Fibroblast of skin of scalp (primary cell): Measurements from ENCODE around the gene TTC21A.
A peak's percentile ranks its signal among the peaks of the same experiment; 100 is the strongest.

Experiments
- DNase-seq: peaks from one replicate; pipeline ENCODE4 v3.0.0-alpha.2; 2013

TTC21A gene

DNA sequence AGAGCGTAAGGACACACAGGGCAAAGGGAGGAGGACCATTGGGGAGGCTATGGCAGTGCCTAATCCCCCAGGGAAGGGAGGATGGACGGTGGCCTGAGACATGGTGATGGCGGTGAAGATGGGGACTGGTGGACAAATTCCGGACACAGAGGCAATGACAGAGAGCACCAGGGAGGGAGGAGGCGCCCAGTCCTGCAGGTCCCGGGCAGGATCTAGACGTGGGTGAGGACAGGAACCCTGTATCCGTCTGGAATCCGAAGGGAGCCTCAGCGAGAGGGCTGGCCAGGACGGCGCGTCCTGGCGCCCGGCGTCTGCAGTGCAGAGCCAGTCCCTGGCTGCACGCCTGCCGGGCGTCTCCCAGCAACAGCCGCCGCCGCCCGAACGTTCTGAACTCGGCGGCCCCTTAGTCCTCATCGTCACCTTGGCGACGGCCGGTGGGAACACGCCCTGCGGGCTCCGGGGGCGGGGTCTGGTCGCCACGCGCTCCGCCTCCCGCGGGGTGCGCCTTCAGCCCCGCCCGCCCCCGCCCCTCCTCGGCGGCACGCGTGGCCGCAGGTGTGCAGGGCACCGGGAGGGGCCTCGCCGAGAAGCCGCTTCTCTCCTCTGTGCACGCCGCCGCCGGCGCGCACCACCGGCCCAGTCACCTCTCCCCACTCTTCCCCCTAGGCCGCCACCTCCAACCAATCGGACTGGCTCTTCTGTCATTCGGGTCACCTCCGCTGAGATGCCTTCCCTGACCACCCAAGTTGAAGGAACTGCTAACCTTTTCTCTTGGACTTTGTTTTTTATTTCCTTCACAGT lies 73.3 kb downstream of the TTC21A start:
- DNase-seq = peak; percentile 72

GRCh38 chr3:39181408-39182335 lies 74.2 kb downstream of the TTC21A start:
- DNase-seq = no peak

DNA sequence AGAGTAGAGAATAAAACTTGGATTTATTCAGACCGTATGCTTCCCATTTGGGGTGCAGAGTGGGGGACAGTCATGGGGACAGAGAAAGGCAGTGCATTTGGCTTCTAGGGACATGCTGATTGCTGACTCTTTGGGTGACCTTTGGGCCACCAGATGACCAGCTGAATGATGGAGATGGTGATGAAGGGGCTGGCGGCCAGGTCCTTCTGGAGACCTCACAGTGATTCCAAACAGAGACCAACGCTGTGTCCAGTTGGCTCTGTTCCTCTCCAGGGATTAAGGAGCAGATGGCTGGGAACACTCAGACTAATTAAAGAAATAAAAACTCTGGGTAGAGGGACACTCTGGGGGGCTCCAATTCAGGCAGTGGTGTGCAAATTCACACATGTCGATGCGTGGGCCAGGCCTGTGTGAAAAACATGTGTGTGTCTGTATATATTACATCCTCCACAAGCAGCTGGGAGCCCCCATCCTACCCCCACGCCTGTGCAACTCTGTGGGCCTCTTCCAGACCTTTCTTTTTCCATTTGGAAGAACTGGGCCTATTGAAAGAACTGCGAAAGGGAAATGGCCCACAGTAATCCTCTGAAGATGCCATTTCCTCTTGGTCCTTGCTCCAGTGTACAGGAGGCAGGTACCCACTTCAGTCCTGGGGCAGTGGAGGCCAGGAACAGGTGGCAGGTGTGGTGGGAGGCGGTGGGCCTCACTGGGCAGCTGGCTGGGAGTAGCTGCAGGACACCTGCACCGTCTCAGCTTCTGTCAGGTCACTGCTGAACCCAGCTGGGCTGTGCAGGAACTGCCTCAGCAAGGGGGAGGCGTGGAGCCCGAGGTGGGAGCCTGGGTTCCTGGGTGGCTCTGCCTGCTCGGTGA lies 76.0 kb downstream of the TTC21A start:
- DNase-seq = no peak

DNA sequence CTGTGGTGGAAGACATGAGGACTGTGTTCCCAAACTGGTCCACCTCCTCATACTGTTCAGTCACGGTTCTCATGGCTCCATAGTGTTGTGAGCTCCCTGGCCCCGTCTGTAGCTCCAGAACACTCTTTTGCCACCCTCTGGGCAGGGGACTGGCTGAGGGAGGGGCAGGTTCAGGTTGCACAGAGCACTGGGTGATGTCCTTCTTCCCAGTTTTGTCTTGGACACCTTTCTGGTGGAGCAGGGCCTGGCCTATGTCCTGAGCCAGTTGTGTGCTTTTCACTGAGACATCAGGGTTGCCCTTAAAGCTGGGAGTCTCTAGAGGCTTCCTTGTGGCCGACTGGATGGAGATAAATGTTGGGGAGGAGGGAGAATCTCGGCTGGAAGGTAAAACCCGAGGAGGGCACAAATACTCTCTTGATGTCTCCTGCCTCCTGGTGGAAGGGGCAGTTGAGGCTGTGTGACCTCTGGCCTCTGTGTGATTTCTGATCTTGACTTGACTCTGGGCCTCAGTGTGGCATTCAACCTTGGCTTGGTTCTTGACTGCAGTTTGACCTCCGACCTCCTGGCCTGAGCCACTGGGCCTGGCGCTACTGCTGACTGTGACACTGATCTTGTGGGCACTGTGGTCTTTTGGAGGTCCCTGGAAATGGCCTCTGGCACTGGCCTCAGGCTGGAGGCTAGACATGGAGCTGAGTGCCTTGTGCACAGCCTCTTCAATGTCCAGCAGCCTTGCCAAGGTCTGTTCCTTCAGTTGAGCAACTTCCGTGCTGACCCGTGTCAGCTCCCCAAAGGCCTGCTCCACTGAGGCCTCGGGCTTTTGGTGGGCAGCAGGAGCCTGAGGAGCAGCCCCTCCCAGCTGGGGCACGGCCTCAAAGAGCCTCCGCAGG lies 76.8 kb downstream of the TTC21A start:
- no peak for DNase-seq

- no peak for DNase-seq
These were observed 77.4 kb downstream of the TTC21A start for GRCh38 chr3:39184968-39185285.

DNA sequence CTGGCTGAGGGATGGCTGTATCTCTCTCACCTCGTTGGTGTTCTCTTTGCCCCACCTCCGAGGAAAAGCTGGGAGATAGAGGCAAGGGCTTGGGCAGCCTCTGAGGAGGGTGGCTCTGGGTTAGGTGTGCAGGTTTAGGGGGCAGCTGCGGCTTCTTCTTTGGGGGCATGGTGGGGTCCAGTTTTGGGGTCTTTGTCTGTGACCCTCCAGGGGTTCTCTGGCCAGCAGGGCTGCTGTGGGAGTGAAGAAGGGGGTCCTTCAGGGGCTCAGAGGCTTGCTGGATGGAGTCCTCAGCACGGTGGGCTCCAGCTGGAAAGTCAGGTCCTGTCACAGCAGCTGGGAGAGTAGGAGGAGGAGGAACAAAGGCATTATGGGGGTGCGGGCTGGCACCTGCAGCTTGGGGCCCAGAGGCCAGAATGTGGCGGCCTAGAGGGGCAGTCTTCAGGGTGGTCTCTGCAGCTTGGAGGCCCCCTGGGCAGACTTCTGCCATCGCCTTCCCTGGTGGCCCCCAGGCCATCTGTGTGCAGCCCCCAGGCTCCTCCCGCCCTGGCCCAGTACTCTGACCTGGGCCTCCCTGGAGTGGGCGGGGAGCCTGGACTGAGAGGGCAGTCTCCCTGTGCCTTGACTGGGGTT lies 78.0 kb downstream of the TTC21A start:
- DNase-seq = no peak

DNA sequence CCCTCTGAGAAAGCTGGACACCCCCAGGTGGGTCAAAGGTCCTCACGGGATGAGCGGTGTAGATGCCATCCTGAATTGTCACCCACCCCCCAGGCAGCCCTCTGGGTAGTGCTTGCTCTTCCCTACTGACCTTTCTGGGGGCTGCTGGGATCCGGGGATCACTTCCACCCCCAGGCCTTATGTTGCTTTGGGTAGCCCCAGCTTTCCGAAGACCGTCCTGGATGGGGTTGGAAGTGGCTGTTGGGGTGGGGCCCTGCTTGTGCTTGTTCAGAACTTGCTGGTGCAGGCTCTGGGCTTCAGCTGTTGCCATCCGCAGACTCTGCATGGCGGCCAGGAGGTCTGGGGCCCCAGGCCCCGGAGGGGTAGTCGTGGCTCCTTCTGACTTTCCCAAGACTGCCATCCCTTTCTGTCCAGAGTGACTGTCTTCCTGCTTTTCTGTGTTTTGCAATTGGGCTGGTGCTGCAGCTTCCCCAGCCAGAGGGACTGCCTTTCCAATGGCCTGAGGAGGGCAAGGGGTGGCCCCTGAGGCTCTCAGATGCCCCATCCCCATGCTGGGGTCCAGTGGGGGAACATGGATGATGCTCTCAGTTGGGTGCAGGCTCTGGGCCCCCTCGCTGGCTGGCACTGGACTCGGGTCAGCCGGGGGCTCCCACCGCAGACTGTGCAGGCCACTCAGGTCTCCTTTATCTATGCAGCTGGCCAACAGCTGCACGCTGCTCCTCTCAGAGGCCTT lies 78.6 kb downstream of the TTC21A start:
- DNase-seq = no peak

DNA sequence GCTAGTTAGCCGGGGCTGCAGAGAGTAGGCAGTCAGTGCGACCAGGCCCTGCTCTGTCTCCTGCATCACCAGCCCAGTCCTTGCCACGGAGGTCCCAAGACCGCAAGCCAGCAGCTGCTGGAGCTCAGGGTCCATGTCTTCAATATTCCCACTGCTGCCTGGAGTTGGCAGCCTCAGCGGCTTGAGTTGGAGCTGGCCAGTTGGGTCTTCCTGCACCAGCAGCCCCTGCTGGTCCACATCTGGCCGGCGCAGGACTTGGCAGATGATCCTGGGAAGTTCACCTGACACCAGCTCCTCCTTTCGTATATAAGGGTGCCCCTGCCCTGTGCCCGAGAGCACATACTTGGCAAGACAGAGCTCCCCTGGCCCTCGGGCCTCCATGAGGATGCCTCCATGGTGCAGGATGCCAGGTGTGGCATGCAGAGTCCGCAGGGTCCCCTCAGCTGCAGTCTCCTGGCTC lies 79.2 kb downstream of the TTC21A start:
- no peak for DNase-seq

DNA sequence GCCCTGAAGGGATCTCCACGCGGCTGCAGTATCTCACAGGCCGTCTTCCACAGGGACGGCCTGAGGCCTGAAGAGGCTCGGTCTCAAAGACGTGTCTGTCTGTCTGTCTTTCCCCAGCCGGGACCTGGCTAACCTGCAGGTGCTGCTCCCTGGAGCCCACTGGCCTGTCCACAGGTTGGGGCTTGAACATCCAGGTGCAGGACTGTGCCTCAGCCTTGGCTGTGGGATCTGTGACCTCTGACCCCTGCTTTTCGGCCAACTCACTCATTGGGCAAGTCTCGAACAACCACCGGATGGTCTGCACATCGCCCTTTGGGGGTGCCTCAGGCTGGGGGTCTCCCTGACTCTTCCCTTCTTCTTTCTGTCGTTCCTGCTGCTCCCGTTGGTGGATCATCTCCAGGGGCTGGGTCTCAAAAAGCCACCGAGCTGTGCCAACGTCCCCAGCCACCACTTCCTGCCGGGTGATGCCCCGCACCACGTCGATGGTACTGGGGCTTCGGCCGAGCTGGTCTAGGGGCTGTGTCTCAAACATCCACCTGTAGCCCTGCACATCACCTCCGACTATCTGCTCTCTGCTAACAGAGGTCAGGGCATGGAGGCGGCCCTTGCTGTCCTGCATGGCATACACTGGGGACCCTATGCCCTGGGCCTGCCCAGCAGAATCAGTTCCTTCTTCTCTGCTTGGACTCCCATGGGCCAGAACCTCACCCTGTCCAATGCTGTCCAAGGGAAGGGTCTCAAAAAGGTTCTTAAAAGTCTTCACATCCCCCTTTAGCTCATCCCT lies 80.1 kb downstream of the TTC21A start:
- DNase-seq = no peak
